Psoas muscle (tissue), 8 donors: ENCODE results near the gene RASAL2. TPM values are rescaled to one million over a fixed set of nuclear protein-coding genes. Genes with fewer than 3 reads are reported as not detected.

Experiments used
- ATAC-seq, 4 donors: fragments of 200-7000 bp; cut with Tn5 transposase; one replicate each; pipeline ENCODE4 v1.9.1; 2020; ENCODE audit warnings: moderate library complexity in 3 of 4, mild to moderate bottlenecking in 2 of 4
- DNase-seq, 2 donors: peaks; one replicate each; pipeline ENCODE4 v3.0.0-alpha.2; 2020
- H3K27ac ChIP-seq: fragments of 200-600 bp; one replicate; pipeline ENCODE4 v1.8.0; 2022
- H3K27me3 ChIP-seq, 3 donors: fragments of 200-600 bp in 1 of 3; one replicate each; pipeline versions ENCODE4 v1.6.1 to v1.8.0; 2013 to 2022; ENCODE audit warnings: low read length in 2 of 3, mild to moderate bottlenecking in 2 of 3, moderate library complexity in 1 of 3; ENCODE audit not compliant: insufficient read depth in 3 of 3
- H3K36me3 ChIP-seq, 2 donors: fragments of 200-600 bp in 1 of 2; one replicate each; pipeline versions ENCODE4 v1.6.1 to v1.8.0; 2013 to 2022; ENCODE audit warnings: low read depth in 1 of 2, mild to moderate bottlenecking in 1 of 2, moderate library complexity in 1 of 2; ENCODE audit not compliant: insufficient read depth in 1 of 2
- H3K4me1 ChIP-seq: fragments of 200-600 bp; one replicate; pipeline ENCODE4 v1.8.0; 2022
- H3K4me3 ChIP-seq: fragments of 200-600 bp; one replicate; pipeline ENCODE4 v1.8.0; 2022; ENCODE audit warnings: mild to moderate bottlenecking
- H3K9me3 ChIP-seq: fragments of 200-600 bp; one replicate; pipeline ENCODE4 v1.8.0; 2022
- WGBS, 3 donors: extraction: QIAGEN DNeasy Blood & Tissue Kit; methylation state at CpG; one replicate each; pipeline versions ENCODE4 v1.1.6 to v1.1.7; 2013; 5-methylcytosine and 5-hydroxymethylcytosine counted together
- intact Hi-C, 2 donors: fragments of 100-400 bp; cut with DNase I; formaldehyde crosslinking; loops; one replicate each; pipeline versions ENCODE4 v1.11.0 to v1.14.2; 2022
- polyA plus RNA-seq, 3 donors: library from polyadenylated mRNA; stranded (reverse); fragments of 200-250 nt; gene quantifications; one replicate each; pipeline ENCODE4 v1.2.3, GENCODE V29; 2013
- total RNA-seq, 4 donors: library from RNA; stranded (reverse); fragmentation: NEBNext Ultra II Directional in 2 of 4; extraction: Animal tissue kit (Norgen Biotek cat#: 25700) in 2 of 4; gene quantifications; one replicate each; pipeline versions ENCODE4 v1.2.1 to v1.2.4, GENCODE V29; 2021 to 2023
- TF ChIP-seq, protein P1 (sequence below): fragments of 200-600 bp; IDR thresholded peaks from one replicate; pipeline ENCODE4 v1.8.0; 2022; ENCODE audit warnings: antibody characterized with exemption
- donor health status: healthy with polysubstance abuse.
- donor health status: DM: no; HTN: no; CAD: no; lungs with moderate emphysema.
- donor health status: Bipolar disorder and iron deficiency.
- donor health status: healthy.
- donor health status: DM: yes; HTN: yes; CAD: no.
- donor health status: DM: no; HTN: no; CAD: no.
- donor health status: DM: no; HTN: no; CAD: no.
- donor health status: DM: yes; HTN: yes; CAD: no.

RASAL2 gene
- total and polyA plus RNA-seq, 7 donors: 1.9 to 42.1 (median 5.5) TPM

GRCh38 chr1:178275553-178275952 is 181.6 kb downstream of the RASAL2 start:
- H3K4me3 ChIP-seq: no peak overlapping the region
- no peaks in the 10 kb centered on the region for H3K9me3 ChIP-seq
- DNase-seq (no peak), ATAC-seq (no peak)
- no peaks in the 10 kb centered on the region for H3K4me1 ChIP-seq
- TF ChIP-seq, protein P1, sequence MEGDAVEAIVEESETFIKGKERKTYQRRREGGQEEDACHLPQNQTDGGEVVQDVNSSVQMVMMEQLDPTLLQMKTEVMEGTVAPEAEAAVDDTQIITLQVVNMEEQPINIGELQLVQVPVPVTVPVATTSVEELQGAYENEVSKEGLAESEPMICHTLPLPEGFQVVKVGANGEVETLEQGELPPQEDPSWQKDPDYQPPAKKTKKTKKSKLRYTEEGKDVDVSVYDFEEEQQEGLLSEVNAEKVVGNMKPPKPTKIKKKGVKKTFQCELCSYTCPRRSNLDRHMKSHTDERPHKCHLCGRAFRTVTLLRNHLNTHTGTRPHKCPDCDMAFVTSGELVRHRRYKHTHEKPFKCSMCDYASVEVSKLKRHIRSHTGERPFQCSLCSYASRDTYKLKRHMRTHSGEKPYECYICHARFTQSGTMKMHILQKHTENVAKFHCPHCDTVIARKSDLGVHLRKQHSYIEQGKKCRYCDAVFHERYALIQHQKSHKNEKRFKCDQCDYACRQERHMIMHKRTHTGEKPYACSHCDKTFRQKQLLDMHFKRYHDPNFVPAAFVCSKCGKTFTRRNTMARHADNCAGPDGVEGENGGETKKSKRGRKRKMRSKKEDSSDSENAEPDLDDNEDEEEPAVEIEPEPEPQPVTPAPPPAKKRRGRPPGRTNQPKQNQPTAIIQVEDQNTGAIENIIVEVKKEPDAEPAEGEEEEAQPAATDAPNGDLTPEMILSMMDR: no peak
- H3K27me3 ChIP-seq: no peaks in the 10 kb centered on the region
- intact Hi-C loops: no loop called here
- no peaks in the 10 kb centered on the region for H3K36me3 ChIP-seq
- no peak overlapping the region for H3K27ac ChIP-seq
- WGBS, 3 donors: 94 to 98% (median 96%) methylated on average over 2 of the region's 2 CpGs

DNA sequence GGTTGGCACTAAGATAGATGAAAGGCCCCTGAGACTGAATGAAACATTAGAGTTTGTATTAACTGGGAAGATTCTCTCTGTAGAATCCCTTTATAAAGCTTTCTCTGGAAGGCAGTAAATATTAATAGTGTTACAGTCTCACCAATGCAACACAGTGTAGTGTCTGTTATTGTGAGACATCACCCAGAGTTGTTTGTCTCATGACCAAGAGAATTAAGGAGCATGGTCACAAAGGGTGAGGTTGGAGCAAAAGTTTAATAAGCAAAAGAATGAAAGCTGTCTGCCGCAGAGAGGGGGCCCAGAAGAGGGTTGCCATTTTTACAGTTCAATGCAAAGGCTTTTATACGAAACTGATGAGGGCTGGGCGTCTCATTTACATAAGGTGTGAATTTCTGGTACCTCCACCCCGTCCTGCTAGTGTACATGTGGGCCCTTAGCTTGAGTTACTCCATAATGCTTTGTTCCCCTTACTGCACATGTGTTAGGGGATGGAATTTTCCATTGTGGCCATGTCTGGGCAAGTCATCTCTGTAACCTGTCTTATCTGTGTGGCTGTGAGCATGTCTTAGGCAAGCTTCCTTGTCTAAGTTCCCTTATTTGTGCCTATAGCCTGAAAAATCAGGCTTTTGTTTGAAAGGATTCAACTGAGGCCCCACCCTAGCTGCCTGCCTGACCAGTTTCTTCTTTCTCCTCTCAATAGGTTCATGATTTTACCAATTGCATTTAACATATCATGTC is 184.1 kb downstream of the RASAL2 start:
- DNase-seq (no peak), ATAC-seq (no peak)
- no peak overlapping the region for H3K4me3 ChIP-seq
- H3K9me3 ChIP-seq: no peaks in the 10 kb centered on the region
- no peaks in the 10 kb centered on the region for H3K36me3 ChIP-seq
- H3K4me1 ChIP-seq: no peaks in the 10 kb centered on the region
- H3K27me3 ChIP-seq: no peaks in the 10 kb centered on the region
- 90 to 98% (median 91%) methylated on average over 4 of the region's 4 CpGs for WGBS, 3 donors
- intact Hi-C loops: no loop called here
- no peak overlapping the region for H3K27ac ChIP-seq
- TF ChIP-seq, protein P1: no peak

- intact Hi-C loops: no loop called here
- Histone ChIP-seq H3K4me3 (no peak overlapping the region), H3K36me3 (no peaks in the 10 kb centered on the region), H3K27ac (no peak overlapping the region), H3K9me3 (no peaks in the 10 kb centered on the region), H3K4me1 (no peaks in the 10 kb centered on the region), H3K27me3 (no peaks in the 10 kb centered on the region)
- WGBS, 3 donors: 82 to 86% (median 84%) methylated on average over 1 of the region's 1 CpG
- TF ChIP-seq, protein P1: no peak
- DNase-seq (no peak), ATAC-seq (no peak)
Measured at GRCh38 chr1:178278916-178279686, 185.2 kb downstream of the RASAL2 start.

GRCh38 chr1:178282949-178283367 is 189.1 kb downstream of the RASAL2 start:
- H3K4me1 ChIP-seq: no peaks in the 10 kb centered on the region
- no peak overlapping the region for H3K27ac ChIP-seq
- H3K4me3 ChIP-seq: no peak overlapping the region
- no peaks in the 10 kb centered on the region for H3K9me3 ChIP-seq
- intact Hi-C loops: loop anchor here (5.0 to 10.0 kb wide), 3 partner anchors 246 to 336 kb away; no protein-coding TSS in a partner anchor
- no peak for DNase-seq
- H3K27me3 ChIP-seq: no peaks in the 10 kb centered on the region
- no peaks in the 10 kb centered on the region for H3K36me3 ChIP-seq
- peak in 1 of 4 donors; percentile 37 for ATAC-seq
- 36 to 44% (median 43%) methylated on average over 3 of the region's 3 CpGs for WGBS, 3 donors
- TF ChIP-seq, protein P1: peak; percentile 46
